Measurements from ENCODE around the gene FAM210A. TPM values are rescaled to one million over a fixed set of nuclear protein-coding genes. Genes with fewer than 3 reads are reported as not detected.

The FAM210A gene
- total RNA-seq, 1 donor from 2014 or later, result 29.8 TPM

GRCh38 chr18:13624563-13625237, 101.7 kb downstream of the FAM210A start:
- peak in 1 of 2 donors; percentile 5 for DNase-seq (ENCODE audit: low spot score in 2 of 2)
- no peak for FAIRE-seq

DNA sequence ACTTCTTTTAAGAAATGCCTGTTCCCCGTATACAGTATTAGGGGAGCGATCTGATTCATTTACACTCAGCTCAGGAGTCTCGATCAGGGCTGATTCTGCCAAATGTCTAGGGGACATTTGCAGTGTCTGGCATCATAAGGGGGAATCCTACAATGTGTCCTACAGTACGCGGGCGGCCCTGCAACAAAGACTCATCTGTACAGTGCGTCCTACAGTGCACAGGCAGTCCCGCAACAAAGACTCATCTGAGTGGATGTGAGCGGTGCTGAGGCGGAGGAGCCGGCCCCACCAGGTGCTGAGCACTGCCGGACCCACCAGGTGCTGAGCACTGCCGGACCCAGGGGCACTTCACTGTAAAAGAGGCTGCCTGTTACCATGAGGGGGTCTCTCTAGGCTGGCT, 102.5 kb downstream of the FAM210A start:
- no peak for FAIRE-seq
- DNase-seq (ENCODE audit: low spot score in 2 of 2), result peak in 1 of 2 donors; percentile 33

DNA sequence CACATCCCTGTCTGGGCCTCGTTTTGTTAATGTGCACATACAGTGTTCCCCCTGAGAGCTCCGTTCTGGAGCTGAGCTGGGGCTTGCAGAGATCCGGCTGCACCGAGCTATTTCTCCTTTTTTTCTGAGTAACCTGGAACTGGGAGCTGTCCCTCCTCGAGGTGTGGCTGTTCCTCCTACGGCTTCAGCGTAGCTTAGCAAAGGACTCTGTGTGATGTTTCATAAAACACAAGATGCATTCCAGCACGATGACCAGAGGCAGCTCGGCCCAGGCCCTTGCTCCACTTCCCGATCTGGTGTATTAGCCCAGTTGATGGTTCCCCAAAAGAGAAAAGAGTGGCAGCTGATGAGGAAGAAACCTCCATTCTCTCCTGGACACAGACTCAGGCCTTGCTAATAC, 103.0 kb downstream of the FAM210A start:
- DNase-seq (ENCODE audit: low spot score in 2 of 2), result peak in 1 of 2 donors; percentile 36
- FAIRE-seq, result no peak

- peak in 1 of 2 donors; percentile 8 for DNase-seq (ENCODE audit: low spot score in 2 of 2)
- FAIRE-seq, result no peak
Observed at GRCh38 chr18:13622751-13623150, 103.6 kb downstream of the FAM210A start.

DNA sequence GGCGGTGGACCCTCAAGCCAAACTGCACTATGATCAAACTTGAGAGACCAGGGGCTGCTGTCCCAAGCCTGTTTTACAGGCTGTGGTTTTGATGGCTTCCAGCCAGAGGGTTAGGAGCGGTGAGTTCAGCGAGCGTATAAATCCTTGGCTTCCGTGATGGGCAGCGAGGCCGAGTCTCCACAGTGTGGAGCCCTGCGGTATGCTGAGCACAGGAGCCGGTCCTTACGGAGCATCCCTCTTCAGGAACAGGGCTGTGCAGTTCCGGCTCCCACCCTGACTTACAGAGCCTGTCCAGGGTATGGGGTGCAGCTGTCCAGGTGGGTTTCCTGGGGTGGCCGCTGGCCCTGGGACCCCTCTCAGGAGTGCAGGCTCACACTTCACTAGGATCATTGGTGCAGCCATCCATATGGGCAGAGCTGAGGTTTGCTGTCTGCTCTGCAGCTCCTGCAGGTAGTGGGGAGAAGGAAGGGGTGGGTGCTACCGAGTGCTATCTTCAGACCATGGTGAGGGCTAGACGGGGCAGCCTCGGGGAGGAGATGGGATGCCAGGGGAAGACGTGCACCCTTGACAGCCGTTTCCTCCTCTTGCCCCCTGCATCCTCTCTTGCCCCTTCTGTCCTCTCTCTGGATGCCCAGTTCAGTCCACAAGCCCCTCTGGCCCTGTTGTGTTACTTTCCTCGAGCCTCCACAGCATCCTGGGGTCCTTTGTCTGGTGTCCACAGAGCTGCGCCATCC, 104.3 kb downstream of the FAM210A start:
- FAIRE-seq, result no peak
- DNase-seq (ENCODE audit: low spot score in 2 of 2), result peak in 1 of 2 donors; percentile 15

- no peak for DNase-seq (ENCODE audit: low spot score in 2 of 2)
- no peak for FAIRE-seq
Observed at GRCh38 chr18:13621446-13621849, 104.9 kb downstream of the FAM210A start.

DNA sequence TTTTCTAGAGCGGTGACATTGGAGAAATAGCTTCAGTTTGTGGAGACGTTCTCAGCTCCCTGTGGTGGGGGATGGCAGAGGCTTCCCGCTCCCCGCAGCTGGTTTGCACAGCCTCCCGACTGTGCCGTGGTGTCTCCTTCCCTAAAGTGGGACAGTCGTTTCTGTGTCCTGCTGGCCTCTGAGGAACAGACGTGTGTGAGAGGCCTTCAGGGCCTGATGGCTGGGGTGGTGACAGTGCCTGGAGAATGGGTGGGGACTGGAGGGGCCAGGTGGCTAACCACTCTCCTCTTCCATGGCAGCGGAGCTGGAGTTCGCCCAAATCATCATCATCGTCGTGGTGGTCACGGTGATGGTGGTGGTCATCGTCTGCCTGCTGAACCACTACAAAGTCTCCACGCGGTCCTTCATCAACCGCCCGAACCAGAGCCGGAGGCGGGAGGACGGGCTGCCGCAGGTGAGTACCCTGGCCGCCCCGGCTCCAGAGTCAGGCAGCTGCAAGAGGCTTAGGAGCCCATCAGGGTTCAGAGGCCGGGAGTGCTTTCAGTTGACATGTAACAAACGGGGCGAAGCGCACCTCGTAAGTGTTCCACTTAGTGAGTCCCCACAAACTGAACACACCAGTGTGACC, 105.4 kb downstream of the FAM210A start:
- FAIRE-seq (no peak), DNase-seq (ENCODE audit: low spot score in 2 of 2) (no peak)

- FAIRE-seq, result no peak
- DNase-seq (ENCODE audit: low spot score in 2 of 2), result no peak
Observed at GRCh38 chr18:13620206-13620672, 106.1 kb downstream of the FAM210A start.

GRCh38 chr18:13619505-13620205, 106.7 kb downstream of the FAM210A start:
- FAIRE-seq, result no peak
- peak in 1 of 2 donors; percentile 12 for DNase-seq (ENCODE audit: low spot score in 2 of 2)

DNA sequence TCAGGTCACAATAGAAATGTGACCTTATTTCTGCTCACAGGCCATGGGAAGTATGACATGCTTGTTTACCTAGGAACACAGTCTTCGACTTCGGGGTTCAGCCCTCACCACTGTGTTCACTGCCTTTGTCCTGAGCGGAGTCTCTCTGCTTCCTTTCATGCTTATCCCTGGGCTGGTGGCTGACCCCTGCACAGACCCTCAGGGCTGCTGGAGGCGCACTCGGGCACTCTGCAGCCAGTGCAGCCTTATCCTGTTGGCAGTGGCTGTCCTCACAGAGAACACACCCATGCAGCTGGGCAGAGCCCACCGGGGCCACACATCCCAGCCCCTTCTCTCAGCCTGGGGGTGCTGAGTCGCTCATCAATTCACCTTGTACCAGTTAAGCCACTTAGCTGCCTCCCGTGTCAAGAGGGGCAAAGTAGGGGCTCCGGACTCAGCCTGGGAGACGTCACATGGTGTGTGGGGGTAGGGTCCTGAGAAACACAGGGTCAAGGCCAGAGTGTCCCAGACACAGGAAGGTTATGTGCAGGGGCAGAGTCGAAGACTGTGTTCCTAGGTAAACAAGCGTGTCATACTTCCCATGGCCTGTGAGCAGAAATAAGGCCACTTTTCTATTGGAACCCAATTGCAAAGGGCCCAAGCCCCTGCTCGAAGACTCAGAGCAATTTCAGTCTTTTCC, 107.5 kb downstream of the FAM210A start:
- DNase-seq (ENCODE audit: low spot score in 2 of 2), result no peak
- FAIRE-seq, result no peak

GRCh38 chr18:13617826-13618515, 108.4 kb downstream of the FAM210A start:
- DNase-seq (ENCODE audit: low spot score in 2 of 2) (no peak), FAIRE-seq (no peak)

- FAIRE-seq (no peak), DNase-seq (ENCODE audit: low spot score in 2 of 2) (no peak)
Observed at GRCh38 chr18:13616525-13617035, 109.8 kb downstream of the FAM210A start.

- no peak for DNase-seq (ENCODE audit: low spot score in 2 of 2)
- FAIRE-seq, result no peak
Observed at GRCh38 chr18:13616041-13616440, 110.3 kb downstream of the FAM210A start.

- no peak for DNase-seq (ENCODE audit: low spot score in 2 of 2)
- no peak for FAIRE-seq
Observed at GRCh38 chr18:13615432-13615861, 110.9 kb downstream of the FAM210A start.

- no peak for DNase-seq (ENCODE audit: low spot score in 2 of 2)
- no peak for FAIRE-seq
Observed at GRCh38 chr18:13614641-13615288, 111.6 kb downstream of the FAM210A start.

DNA sequence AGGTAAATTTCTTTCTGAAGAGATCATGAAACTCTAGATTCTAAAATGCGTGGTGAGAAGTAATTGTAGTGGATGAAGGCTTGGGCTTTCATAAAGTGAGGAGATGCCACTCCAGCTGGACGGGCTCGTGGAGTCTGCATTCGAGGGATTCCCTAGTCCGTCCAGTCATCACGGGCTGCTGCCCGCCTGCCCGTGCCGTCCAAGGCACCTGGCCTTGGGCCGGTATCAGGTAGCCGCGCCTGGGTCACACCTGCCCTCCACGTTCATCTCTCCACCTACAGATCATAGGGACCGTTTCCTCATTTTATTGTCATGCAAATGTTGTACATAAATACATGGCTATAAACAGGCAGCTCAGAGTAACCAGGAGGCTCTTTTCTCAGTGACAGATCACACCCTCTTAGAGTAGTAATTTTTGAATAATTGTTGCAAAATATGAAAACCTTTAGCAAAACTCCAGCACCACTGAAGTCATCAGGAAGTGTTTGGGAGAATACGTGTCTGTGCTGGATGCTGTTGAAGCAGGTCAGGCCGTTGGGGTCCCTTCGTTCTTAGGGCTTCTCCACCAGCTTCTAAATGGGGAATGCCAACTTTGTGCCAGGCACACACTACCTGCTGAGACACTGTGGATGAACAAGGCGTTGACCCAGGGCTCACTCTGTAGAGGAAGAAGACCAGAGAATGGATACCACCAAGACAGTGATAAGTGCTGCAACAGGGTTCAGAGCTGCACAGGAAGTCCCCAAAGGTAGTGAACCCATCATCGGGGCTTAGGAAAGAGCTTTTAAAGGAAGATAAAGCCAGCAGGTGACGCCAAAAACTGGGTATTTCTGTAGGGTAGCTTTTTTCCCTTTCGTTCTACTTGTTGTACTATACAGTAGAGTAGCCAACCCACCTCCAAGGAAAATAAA, 112.5 kb downstream of the FAM210A start:
- FAIRE-seq (no peak), DNase-seq (ENCODE audit: low spot score in 2 of 2) (no peak)

Measured in frontal cortex (tissue), 4 donors.